HG03442 (cell line): ENCODE measurements around the gene PRKAG3.
"Not testable (repeated sequence)": the region's sequence is repeated elsewhere in the genome, so short reads cannot be mapped to it uniquely, and the experiment has no call there.

ENCODE experiments used
- ATAC-seq: cut with Tn5 transposase; IDR thresholded peaks from one replicate; pipeline ENCODE4 v1.9.1; 2021; ENCODE audit warnings: mild to moderate bottlenecking, moderate library complexity; ENCODE audit not compliant: unreplicated experiment

The PRKAG3 gene

GRCh38 chr2:218863021-218863520 is 31.5 kb upstream of the PRKAG3 start:
- no peak for ATAC-seq

GRCh38 chr2:218861645-218862318 is 30.2 kb upstream of the PRKAG3 start:
- no peak for ATAC-seq

- ATAC-seq = no peak
Measured at GRCh38 chr2:218860950-218861381, 29.4 kb upstream of the PRKAG3 start.

- ATAC-seq = no peak
Measured at GRCh38 chr2:218859988-218860831, 28.6 kb upstream of the PRKAG3 start.

- ATAC-seq = no peak
Measured at GRCh38 chr2:218859556-218859987, 28.0 kb upstream of the PRKAG3 start, which contains the start of gene WNT6. WNT6 (plus strand) TSS chr2:218859805; CDS start chr2:218860038, 233 bp downstream.

GRCh38 chr2:218858671-218859555 is 27.3 kb upstream of the PRKAG3 start:
- ATAC-seq = no peak

- no peak for ATAC-seq
Measured at GRCh38 chr2:218858138-218858445, 26.5 kb upstream of the PRKAG3 start.

- ATAC-seq = no peak
Measured at GRCh38 chr2:218857371-218858137, 26.0 kb upstream of the PRKAG3 start.

GRCh38 chr2:218856896-218857243 is 25.3 kb upstream of the PRKAG3 start:
- no peak for ATAC-seq

- ATAC-seq = no peak
Measured at GRCh38 chr2:218856167-218856895, 24.7 kb upstream of the PRKAG3 start.

GRCh38 chr2:218855305-218856166 is 23.9 kb upstream of the PRKAG3 start:
- no peak for ATAC-seq

GRCh38 chr2:218854860-218855259 is 23.3 kb upstream of the PRKAG3 start:
- no peak for ATAC-seq

- ATAC-seq = no peak
Measured at GRCh38 chr2:218853766-218854165, 22.2 kb upstream of the PRKAG3 start.

- ATAC-seq = no peak
Measured at GRCh38 chr2:218852911-218853667, 21.5 kb upstream of the PRKAG3 start.

GRCh38 chr2:218851286-218851685 is 19.7 kb upstream of the PRKAG3 start:
- no peak for ATAC-seq

GRCh38 chr2:218850796-218851195 is 19.2 kb upstream of the PRKAG3 start:
- ATAC-seq = no peak

- ATAC-seq = no peak
Measured at GRCh38 chr2:218849721-218850120, 18.1 kb upstream of the PRKAG3 start.

- not testable (repeated sequence) for ATAC-seq
Measured at GRCh38 chr2:218846963-218847362, 15.4 kb upstream of the PRKAG3 start.
